HTERT RPE-1 (cell line): Measurements from ENCODE around the gene RNF130.

Experiments used
- in situ Hi-C: fragments of 300-500 bp; cut with MboI; formaldehyde crosslinking; loops from 4 replicates; pipeline ENCODE4 v1.14.3; 2020; ENCODE audit warnings: low sequenced_read_pairs

The RNF130 gene

GRCh38 chr5:180086816-180087399 lies 15.3 kb upstream of the RNF130 start:
- in situ Hi-C loops: no loop called here

DNA sequence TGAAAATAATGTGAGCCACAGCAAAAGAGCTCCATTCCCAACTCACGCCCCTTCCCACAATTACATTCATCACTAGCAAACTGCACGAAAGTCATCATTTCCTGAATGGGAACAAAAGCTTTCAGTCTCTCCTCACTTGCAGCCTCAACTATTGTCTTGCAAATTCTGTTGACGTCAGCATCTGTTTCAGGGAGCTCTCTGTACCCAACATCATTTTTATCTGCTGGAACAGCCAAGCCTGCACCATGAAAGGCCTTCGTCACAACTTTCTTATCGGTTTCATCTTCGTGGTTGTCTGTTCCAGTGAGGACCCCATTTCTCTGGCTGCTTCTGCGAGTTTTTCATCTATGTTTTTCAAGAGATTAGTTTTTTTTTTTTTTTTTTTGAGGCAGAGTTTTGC lies 14.3 kb upstream of the RNF130 start:
- in situ Hi-C loops: no loop called here

DNA sequence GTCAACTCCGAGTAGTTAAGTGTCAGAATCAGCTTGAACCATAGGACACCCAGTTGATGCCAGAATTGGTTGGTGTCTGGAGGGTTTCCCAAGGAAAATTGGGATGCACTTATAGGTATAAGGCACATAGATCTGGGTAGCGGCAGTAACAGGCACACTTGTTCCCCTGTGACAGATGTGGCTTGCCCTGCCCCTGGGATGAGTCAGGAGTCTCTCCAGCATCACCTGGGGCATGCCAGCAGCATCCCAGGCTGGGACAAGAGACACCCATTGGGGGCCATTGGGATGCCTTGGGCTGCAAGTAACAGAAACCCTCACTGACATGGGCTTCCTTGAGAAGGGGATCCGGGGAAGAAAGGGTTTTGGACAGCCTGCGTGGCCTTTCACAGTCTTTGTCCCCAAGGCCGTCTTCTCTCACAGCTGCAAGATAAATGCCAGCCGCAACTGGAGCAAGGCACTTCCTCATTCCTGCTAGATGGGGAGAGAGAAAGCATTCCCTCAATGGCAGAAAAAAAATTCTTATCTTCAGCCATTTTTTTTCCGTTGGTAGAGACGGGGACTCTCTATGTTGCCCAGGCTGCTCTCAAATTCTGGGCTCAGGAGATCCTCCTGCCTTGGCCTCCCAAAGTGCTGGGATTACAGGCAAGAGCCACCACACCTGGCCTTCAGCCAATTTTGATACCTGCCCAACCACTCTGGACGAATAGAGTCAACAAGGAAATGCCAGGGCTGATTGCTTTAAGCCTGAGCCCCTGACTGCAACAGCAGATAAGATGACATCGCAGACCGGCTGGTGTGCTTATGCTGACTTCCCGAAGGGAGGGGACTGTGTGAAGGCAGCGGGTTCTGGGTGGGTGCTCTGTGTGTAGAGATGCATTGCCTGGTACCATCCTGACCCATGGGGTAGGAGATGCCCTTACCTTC lies 13.3 kb upstream of the RNF130 start:
- in situ Hi-C loops: no loop called here

- in situ Hi-C loops: no loop called here
Observed at GRCh38 chr5:180083529-180084060, 12.0 kb upstream of the RNF130 start.

DNA sequence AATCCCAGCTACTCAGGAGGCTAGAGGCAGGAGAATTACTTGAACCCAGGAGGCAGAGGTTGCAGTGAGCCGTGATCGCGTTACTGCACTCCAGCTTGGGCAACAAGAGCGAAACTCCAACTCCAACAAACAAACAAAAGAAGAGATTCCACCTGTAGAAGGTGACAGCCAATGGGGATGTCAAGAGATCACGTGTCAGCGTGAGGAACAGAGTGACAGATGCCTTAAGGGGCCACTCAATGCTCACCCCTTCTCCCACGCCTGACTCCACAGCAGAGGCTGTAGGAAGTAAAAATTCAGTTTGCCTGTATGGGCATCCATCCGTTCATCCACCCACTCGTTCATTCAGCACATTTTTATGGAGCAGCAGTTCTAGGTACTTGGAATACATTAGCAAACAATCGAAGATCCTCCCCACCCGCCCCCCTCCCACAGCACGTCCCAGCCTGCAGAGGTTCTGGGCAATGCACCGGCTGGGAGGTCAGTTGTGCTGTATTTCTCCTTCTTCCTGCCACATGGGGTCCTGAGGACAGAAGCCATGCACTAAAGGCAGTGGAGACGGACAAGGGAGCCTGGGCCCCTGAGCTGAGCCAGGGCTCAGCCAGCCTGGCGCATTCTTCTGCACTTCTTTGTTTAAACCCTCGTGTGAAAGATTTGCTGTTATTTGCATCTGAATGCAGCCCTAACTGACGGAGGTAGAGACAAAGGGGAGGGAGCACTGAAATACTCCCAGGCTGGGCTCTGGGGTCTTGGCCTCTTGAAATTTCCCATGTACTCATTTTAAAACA lies 11.3 kb upstream of the RNF130 start:
- in situ Hi-C loops: no loop called here

DNA sequence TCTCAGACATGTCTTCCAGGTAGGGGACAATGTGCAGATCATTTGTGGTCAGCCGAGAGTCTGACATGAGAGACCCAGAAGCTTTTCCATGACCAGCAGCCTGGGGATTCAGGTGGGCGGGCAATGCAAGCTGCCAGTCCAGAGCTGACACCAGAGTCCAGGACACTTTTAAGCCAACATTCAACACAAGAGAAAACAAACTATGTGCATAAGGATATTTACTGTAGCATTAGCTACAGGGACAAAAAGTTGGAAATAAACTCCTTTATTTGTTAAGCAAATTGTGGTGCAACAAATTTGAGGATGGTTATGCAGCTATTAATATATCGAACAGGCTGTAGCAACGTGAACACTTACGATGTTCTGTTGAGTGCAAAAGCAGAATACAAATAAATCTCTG lies 9.9 kb upstream of the RNF130 start:
- in situ Hi-C loops: no loop called here

- in situ Hi-C loops: no loop called here
Observed at GRCh38 chr5:180080486-180081280, 9.1 kb upstream of the RNF130 start.

DNA sequence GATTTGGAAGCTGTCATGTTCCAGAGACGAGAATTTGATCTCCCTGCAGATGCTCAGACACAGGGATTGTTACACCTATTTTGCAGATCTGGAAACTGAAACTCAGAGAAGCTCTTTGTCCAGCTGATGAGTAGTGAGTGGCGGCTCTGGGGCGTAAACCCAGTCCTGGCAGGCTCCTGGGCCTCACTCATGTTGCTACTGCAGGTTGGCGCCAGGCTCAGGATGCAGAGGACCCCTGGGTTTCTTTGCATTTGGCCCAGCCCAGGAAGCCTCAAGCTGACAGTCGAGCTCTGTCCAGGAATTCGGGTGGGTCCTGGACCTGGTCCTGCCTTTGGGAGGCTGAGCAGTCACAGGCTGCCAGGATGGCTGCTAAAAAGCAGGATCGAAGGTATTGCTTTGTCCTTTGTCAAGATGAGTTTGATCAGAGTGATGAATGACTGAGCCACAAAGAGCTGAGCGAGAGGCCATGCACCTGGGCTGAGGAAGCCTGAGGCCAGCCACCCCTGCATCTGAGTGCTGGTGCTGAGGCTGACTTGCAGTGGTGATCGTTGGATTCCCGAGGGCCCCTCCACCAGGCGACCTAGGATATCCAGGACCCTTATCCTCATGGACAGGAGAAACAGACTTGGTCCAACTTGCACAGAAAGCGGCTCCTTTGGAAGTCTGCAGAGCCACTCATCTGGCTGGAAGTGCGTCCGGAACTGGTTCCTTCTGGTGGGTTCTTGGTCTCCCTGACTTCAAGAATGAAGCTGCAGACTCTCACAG lies 8.3 kb upstream of the RNF130 start:
- in situ Hi-C loops: no loop called here

- in situ Hi-C loops: no loop called here
Observed at GRCh38 chr5:180078348-180078747, 6.8 kb upstream of the RNF130 start.

- in situ Hi-C loops: no loop called here
Observed at GRCh38 chr5:180077594-180078284, 6.2 kb upstream of the RNF130 start.

GRCh38 chr5:180075703-180076102 lies 4.1 kb upstream of the RNF130 start:
- in situ Hi-C loops: no loop called here

DNA sequence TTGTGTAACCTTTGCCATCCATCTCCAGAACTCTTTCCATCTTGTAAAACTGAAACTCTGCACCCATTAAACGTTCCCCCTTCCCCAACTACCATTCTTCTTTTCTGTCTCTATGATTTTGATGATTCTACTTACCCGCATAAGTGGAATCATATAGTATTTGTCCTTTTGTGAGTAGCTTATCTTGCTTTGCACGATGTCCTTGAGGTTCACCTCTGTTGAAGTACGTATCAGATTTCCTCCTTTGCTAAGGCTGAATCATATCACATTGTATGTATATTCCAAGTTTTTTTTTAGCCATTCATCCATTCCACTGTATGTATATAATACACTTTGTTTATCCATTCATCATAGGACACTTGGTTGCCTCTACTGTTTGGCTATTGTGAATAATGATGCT lies 2.9 kb upstream of the RNF130 start:
- in situ Hi-C loops: no loop called here

- in situ Hi-C loops: no loop called here
Observed at GRCh38 chr5:180072556-180072955, 997 bp upstream of the RNF130 start.

DNA sequence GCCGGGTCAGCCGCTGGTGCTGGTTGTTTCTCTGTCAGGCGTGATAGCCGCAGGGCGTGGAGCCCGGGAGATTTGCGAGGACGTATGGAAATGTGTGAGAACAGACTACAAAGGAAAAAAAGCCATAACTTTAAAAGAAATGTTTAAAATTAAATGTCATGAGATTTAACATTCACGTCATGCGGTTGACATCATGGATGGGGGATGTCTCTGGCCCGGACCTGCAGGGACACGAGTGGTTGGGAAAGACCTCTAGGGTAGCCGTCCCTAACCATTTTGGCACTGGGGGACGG lies 643 bp upstream of the RNF130 start:
- in situ Hi-C loops: no loop called here

DNA sequence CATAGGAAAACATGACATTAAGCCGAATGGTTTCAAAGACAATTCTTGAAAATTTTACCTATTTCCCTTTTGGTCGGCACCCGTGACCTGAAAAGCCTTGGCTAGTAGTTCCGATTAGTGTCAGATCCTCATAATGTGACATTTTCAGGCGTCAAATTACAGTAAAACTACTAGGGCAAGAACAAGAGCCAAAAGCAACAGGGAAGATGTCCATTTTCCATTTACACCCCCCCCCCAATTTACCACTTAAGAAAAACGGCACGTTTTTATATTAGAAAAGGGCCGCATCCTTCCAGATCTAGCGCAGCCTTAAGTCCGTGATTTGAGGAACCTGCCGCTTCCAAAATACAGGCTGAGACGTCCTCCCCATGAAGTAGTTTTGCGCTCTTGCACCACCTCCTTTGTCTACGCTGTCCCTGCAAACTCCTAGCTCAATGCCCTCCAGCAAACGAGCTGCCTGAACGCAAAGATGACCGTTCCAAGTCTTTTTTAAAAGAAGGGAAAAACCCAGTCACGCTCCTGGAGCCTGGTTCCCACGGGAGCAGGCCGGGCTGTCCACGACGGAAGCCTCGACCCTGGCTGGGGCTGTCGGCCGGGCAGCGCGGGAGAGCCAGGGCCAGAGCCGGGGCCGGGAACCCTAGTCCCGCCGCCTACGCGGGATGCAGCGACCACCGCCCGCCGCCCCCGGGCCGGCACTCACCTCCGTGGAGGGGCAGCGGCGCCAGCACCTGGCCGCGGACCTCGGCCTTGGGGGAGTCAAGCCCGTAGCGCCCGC lies 616 bp downstream of the RNF130 start:
- in situ Hi-C loops: no loop called here

GRCh38 chr5:180069589-180070247 lies 1.8 kb downstream of the RNF130 start:
- in situ Hi-C loops: no loop called here

- in situ Hi-C loops: no loop called here
Observed at GRCh38 chr5:180068519-180069090, 3.0 kb downstream of the RNF130 start.

DNA sequence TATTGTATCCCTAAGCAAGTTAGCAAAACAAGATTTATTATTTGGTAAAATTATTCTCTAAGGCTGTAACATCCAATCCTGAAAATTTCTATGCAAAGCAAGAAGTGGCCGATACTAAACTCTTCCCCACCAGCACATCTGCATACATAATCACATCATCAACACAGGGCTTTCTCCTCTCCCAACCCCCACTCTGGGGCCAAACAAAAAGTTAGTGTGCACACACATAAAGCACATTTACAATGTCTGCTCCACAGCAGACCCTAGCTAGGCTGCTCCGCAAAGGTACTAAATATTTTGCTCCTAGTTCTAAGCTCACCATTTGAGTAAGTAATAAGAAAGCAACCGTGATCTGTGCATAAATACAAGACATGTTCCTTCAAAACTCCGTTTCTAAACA lies 3.6 kb downstream of the RNF130 start:
- in situ Hi-C loops: no loop called here
